Activated naive CD8-positive, alpha-beta T cell treated with anti-CD3 and anti-CD28 coated beads for 36 hours (primary cell): Measurements from ENCODE around the gene PMM2. TPM values are rescaled to one million over a fixed set of nuclear protein-coding genes. Genes with fewer than 3 reads are reported as not detected.
"Not testable (repeated sequence)": the region's sequence is repeated elsewhere in the genome, so short reads cannot be mapped to it uniquely, and the experiment has no call there.

Experiments used
- DNase-seq: peaks from one replicate; pipeline ENCODE4 v3.0.0; 2021
- H3K27ac Mint-ChIP-seq: one replicate; pipeline ENCODE4 v1.8.0; 2022; ENCODE audit warnings: mild to moderate bottlenecking, moderate library complexity, mixed read lengths
- H3K27me3 Mint-ChIP-seq: one replicate; pipeline ENCODE4 v1.8.0; 2022; ENCODE audit warnings: mild to moderate bottlenecking, mixed read lengths
- H3K36me3 Mint-ChIP-seq: one replicate; pipeline ENCODE4 v1.8.0; 2021; ENCODE audit warnings: mild to moderate bottlenecking, mixed read lengths
- H3K4me1 Mint-ChIP-seq: one replicate; pipeline ENCODE4 v1.8.0; 2021; ENCODE audit warnings: mixed read lengths
- H3K4me3 Mint-ChIP-seq: one replicate; pipeline ENCODE4 v1.8.0; 2022; ENCODE audit warnings: mild to moderate bottlenecking, moderate library complexity, mixed read lengths
- H3K9me3 Mint-ChIP-seq: one replicate; pipeline ENCODE4 v1.8.0; 2022; ENCODE audit warnings: mixed read lengths
- total RNA-seq, 2 experiments: library from RNA; stranded (reverse); gene quantifications; one replicate each; pipeline ENCODE4 v1.2.3, GENCODE V29; 2021

Gene PMM2
- total RNA-seq: 10 to 100 TPM; 59.0 to 59.8 TPM

DNA sequence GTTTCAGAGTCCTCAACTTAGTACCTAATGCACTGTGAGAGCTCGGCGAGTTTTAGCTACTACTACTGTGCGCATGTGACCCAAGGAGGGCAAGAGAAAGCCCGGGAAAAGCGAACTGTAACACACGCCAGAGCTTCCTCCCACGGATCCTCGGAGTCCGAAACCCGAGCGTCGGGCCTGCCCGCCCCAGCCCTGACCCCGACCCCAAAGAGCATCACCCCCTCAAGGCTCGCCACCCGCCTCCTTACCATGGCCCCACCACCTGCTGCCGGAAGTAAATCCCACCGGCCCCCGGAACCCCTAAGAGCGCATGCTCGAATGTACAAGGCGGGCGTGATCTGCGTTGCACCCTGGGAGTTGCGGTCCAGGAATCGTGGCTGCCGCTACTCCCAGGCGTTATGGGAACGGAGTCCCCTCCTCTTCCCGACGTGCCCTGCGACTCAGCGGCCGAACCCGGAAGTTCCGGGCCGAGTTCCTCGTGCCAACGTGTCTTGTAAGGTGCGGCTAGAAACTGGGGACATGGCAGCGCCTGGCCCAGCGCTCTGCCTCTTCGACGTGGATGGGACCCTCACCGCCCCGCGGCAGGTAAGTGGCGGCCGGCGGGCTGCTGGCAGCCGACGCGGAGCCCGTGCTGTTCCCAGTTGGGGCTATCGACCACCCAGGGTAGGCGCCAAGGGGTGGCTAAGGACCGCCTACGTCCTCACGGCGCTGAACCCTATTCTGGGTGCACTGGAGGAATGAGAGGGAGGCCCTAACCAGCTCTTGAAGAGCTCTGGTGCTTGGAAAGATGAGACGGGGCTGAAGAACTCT is at the start of gene PMM2, which contains the start of gene TMEM186:
Gene PMM2 (plus strand): TSS at position 476 of the 810 bp plus-strand sequence. CDS start 44 bp downstream, at position 520.
Gene TMEM186 (minus strand): TSS at position 276 of the 810 bp plus-strand sequence. CDS start 25 bp downstream, at position 251.
- Mint-ChIP-seq H3K9me3 (no peaks in the 10 kb centered on the region), H3K27me3 (no peaks in the 10 kb centered on the region), H3K4me3 (peak within 1 kb of the TSS; percentile 95), H3K36me3 (peaks cover 29% of the 10 kb centered on the region), H3K27ac (peak within 1 kb of the TSS; percentile 96), H3K4me1 (peaks cover 39% of the 10 kb centered on the region)
- peak; percentile 96 for DNase-seq

DNA sequence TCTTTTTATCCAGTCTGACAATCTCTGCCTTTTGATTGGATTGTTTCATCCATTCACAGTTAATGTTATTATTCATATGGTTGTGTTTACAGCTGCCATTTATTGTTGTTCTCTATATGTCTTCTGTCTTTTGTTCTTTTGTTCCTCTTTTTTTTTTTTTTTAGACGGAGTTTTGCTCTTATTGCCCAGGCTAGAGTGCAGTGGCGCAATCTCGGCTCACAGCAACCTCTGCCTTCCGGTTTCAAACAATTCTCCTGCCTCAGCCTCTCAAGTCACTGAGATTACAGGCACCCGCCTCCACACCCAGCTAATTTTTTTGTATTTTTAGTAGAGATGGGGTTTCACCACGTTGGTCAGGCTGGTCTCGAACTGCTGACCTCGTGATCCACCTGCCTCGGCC is 48.7 kb upstream of the PMM2 start:
- not testable (repeated sequence) for H3K36me3 Mint-ChIP-seq, H3K9me3 Mint-ChIP-seq, H3K4me3 Mint-ChIP-seq, H3K27me3 Mint-ChIP-seq, DNase-seq, H3K27ac Mint-ChIP-seq, H3K4me1 Mint-ChIP-seq

DNA sequence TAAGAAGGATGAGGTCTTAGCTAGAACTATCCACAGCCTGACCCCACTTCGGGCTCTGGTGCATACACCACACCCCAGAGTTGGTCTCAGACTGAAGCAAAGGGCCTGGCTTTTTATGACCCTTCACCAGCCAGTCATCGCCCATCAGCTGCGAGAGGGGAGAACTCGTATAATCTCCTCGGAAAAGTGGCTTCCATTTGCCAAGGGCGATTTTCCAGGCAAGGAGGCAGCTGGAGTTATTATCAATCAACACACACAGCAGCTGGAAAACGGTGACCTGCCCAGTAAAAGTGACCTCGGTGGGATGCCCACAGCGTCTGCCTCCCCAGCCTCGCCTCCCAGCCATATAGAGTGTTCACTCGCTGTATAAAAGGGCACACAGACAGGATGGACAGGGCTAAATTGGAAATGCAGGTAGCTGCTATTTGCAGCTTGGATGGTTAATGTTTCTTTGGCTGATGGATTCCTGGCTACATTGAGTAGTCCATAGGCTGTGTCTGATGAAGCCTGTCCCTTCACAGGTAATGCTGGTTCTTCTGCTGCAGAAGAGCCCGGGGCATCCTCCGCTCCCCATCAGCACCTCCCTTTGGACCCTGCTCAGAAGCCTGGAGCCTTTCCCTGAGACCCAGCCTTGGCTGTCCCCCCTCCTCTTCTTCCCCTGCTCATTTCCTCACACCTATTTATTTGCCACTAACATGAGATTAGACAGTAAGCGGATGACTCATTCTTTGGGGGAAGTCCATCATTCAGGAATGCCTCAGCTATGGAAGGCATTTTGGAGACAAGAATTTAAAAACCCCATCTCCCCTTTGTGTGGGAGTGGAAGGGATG is 45.9 kb upstream of the PMM2 start:
- no peaks in the 10 kb centered on the region for H3K4me1 Mint-ChIP-seq
- H3K27me3 Mint-ChIP-seq: no peaks in the 10 kb centered on the region
- H3K9me3 Mint-ChIP-seq: no peaks in the 10 kb centered on the region
- H3K27ac Mint-ChIP-seq: no peak overlapping the region
- H3K4me3 Mint-ChIP-seq: no peak overlapping the region
- no peak for DNase-seq
- peaks cover 3% of the 10 kb centered on the region for H3K36me3 Mint-ChIP-seq

DNA sequence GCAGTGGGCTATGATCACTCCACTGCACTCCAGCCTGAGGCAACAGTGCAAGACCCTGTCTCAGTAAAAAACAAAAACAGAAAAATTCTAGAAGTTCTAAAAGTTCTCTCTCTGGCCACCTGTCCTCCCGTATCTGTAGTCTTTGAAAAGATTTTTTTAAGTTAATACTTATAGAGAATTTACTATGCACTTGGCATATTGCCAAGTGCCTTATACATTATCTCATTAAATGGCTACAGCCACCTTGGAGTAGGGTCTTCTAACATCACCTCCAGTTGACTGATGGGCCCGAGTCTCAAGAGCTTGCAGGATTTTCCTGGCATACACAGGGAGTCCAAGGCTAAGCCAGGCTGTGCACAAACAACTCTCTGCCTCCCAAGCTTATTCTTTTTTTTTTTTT is 44.9 kb upstream of the PMM2 start:
- Mint-ChIP-seq H3K27ac (no peak overlapping the region), H3K27me3 (no peaks in the 10 kb centered on the region), H3K36me3 (peaks cover 3% of the 10 kb centered on the region), H3K4me3 (no peak overlapping the region), H3K9me3 (no peaks in the 10 kb centered on the region), H3K4me1 (no peaks in the 10 kb centered on the region)
- no peak for DNase-seq

DNA sequence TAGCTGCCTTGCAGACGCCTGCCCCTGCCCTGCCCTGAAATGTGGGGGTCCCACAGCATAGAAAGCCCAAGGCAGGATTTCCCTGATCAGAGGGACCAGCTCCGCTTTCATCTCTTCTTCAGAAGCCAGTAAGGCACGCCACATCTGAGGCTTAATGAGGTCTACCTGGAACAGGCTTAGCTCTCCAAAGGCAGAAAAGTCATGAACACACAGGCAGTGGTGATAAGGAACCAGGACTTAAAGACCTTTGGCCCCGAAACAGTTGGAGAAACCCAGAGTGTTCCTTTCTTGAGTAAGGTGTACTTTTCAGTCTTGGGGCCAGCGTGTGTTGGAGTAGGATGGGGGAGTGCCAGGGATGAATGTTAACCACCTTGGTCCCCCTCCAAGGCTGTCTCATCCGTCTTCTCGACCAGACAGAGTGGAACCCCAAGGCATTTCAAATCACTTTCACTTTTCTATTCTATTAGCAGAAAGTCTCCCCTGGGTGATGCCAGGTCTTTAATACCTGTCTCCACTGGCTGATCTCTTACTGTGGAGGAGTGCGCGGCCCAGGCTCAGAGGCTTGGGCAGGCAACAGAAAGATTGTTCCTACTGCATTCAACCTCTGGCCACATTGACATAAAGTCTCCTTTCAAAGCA is 44.1 kb upstream of the PMM2 start:
- Mint-ChIP-seq H3K9me3 (no peaks in the 10 kb centered on the region), H3K4me1 (no peaks in the 10 kb centered on the region), H3K36me3 (peaks cover 3% of the 10 kb centered on the region), H3K27me3 (no peaks in the 10 kb centered on the region), H3K27ac (no peak overlapping the region), H3K4me3 (no peak overlapping the region)
- no peak for DNase-seq

DNA sequence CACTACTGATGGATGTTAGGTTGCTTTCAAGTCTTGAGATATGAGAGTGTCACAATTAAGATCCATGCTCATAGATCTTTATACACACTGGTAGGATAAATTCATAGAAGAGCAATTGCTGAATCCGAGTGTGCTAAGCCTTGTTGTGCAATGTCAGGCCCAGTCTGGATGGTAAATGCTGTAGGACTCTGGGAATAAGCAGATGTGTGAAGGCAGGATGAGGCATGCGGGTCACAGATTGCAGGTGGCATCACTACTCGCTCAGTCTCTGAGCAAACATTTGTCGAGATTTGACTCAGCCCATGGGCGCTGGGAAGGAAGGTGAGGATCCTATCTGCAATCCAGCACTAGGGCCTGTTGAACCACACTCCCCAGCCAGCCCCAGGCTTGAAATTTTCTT is 40.9 kb upstream of the PMM2 start:
- H3K36me3 Mint-ChIP-seq: no peaks in the 10 kb centered on the region
- DNase-seq: no peak
- no peaks in the 10 kb centered on the region for H3K9me3 Mint-ChIP-seq
- no peaks in the 10 kb centered on the region for H3K4me1 Mint-ChIP-seq
- no peak overlapping the region for H3K4me3 Mint-ChIP-seq
- H3K27ac Mint-ChIP-seq: no peak overlapping the region
- no peaks in the 10 kb centered on the region for H3K27me3 Mint-ChIP-seq

DNA sequence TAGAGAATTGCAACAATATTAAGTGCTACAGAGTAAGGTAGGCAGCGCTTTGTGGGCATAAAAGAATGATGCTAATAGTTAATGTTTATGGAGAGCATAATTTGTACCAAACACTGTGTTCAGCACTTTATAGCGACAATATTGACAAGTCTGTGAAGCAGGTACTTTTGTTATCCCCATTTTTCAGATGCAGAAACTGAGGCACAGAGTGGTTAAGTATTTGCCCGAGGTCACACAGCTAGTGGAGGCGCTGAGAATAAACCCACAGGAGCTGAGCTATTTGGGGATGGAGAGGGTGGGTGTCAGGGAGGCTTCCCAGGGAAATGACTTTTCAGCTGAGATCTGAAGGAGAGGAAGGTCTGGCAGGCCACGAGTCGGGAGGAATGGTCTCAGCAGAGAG is 39.6 kb upstream of the PMM2 start:
- Mint-ChIP-seq H3K27ac (no peak overlapping the region), H3K9me3 (no peaks in the 10 kb centered on the region), H3K27me3 (no peaks in the 10 kb centered on the region), H3K36me3 (no peaks in the 10 kb centered on the region), H3K4me3 (no peak overlapping the region), H3K4me1 (no peaks in the 10 kb centered on the region)
- DNase-seq: no peak

- no peak overlapping the region for H3K27ac Mint-ChIP-seq
- H3K9me3 Mint-ChIP-seq: no peaks in the 10 kb centered on the region
These were observed 37.6 kb upstream of the PMM2 start for GRCh38 chr16:8760021-8760420.

DNA sequence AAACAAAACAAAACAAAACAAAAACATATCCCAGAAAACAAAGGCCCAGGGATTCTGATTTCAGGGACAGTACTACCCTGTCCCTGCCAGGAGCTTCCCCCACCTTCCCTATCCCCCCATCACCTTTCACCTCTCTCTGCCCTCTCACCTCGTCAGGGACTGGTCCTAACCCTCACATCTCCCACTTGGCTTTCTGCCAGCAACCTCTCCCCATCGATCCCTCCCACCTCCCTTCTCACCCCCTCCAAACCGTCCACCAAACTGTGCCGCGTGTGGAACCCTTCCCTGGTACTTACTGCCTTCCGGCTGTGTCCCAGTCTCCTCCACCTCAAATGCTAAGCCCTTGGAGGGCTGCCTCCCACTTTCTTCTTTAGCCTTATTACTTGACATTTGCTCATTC is 36.6 kb upstream of the PMM2 start:
- H3K4me1 Mint-ChIP-seq: no peaks in the 10 kb centered on the region
- H3K27ac Mint-ChIP-seq: no peak overlapping the region
- H3K36me3 Mint-ChIP-seq: no peaks in the 10 kb centered on the region
- no peak overlapping the region for H3K4me3 Mint-ChIP-seq
- no peaks in the 10 kb centered on the region for H3K9me3 Mint-ChIP-seq
- DNase-seq: no peak
- no peaks in the 10 kb centered on the region for H3K27me3 Mint-ChIP-seq

More at GRCh38 chr16:8760021-8760420, 37.6 kb upstream of the PMM2 start:
- no peaks in the 10 kb centered on the region for H3K27me3 Mint-ChIP-seq
- H3K36me3 Mint-ChIP-seq: no peaks in the 10 kb centered on the region
- DNase-seq: no peak
- H3K4me3 Mint-ChIP-seq: no peak overlapping the region
- no peaks in the 10 kb centered on the region for H3K4me1 Mint-ChIP-seq

GRCh38 chr16:8762254-8762653 is 35.4 kb upstream of the PMM2 start:
- Mint-ChIP-seq H3K4me3 (no peak overlapping the region), H3K27me3 (no peaks in the 10 kb centered on the region), H3K36me3 (no peaks in the 10 kb centered on the region), H3K9me3 (no peaks in the 10 kb centered on the region), H3K4me1 (no peaks in the 10 kb centered on the region), H3K27ac (no peak overlapping the region)
- no peak for DNase-seq

DNA sequence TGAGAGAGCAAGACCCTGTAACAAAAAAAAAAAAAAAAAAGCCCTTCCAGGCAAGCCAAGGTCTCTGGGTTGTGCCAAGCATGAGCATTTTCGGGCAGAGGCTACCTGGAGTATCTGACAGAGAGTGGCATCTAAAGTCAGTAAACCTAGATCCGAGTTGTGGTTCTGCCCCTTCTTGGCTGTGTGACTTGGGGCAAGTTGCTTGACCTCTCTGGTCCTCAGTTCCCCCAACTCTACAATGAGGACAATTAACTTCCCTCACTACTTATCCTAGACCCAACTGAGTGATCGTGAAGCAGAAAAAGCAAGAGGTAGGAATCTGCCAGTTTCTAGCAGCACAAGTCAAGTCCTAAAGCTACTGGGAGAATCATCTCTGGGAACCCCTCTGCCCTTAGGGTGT is 34.6 kb upstream of the PMM2 start:
- no peaks in the 10 kb centered on the region for H3K9me3 Mint-ChIP-seq
- H3K4me1 Mint-ChIP-seq: no peaks in the 10 kb centered on the region
- no peaks in the 10 kb centered on the region for H3K36me3 Mint-ChIP-seq
- H3K27ac Mint-ChIP-seq: no peak overlapping the region
- no peaks in the 10 kb centered on the region for H3K27me3 Mint-ChIP-seq
- H3K4me3 Mint-ChIP-seq: no peak overlapping the region
- no peak for DNase-seq

DNA sequence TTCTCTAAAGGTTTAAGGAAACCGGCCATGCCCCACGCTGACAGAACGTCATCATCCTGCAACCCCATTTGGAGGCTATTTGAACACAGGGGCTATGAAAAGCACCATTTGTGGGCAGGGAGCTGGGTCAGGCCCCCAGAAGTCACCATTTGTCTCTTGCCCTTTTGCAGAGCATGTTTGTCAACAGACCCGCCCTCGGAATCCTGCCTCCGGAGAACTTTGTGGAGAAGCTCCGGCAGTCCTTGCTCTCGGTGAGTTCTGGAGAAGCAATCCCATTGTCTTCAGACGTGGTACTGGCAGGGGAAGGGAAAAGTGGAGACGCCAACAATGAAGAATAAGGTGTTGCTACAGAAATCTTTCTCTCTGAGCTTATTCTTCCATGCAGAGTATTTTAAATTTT is 33.7 kb upstream of the PMM2 start:
- Mint-ChIP-seq H3K4me1 (no peaks in the 10 kb centered on the region), H3K36me3 (no peaks in the 10 kb centered on the region), H3K4me3 (no peak overlapping the region), H3K27ac (no peak overlapping the region), H3K27me3 (no peaks in the 10 kb centered on the region), H3K9me3 (no peaks in the 10 kb centered on the region)
- no peak for DNase-seq

- Mint-ChIP-seq H3K27ac (no peak overlapping the region), H3K27me3 (no peaks in the 10 kb centered on the region), H3K9me3 (no peaks in the 10 kb centered on the region), H3K36me3 (no peaks in the 10 kb centered on the region), H3K4me1 (no peaks in the 10 kb centered on the region), H3K4me3 (no peak overlapping the region)
- DNase-seq: no peak
These were observed 33.0 kb upstream of the PMM2 start for GRCh38 chr16:8764525-8765250.

DNA sequence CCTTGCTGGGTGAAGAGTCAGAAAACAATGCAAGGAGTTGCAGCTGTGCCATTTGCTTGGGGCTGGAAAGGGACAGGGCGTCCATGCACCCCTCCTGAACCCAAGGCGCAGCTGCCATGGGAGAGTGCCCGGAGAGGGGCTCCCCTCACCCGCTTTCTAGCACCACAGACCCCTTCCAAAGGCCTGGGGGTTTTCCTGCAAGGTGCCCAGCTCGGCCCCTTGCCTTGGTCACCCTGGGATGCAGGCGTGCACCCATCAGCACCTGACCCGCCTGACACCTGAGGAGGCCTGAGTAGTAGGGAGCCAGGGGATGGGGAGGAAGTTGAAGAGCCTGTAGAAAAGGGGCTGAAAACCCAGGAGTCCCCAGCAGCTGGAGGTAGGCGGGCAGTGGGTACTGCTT is 30.5 kb upstream of the PMM2 start:
- Mint-ChIP-seq H3K9me3 (no peaks in the 10 kb centered on the region), H3K27me3 (no peaks in the 10 kb centered on the region), H3K4me3 (no peak overlapping the region), H3K4me1 (no peaks in the 10 kb centered on the region), H3K36me3 (no peaks in the 10 kb centered on the region), H3K27ac (no peak overlapping the region)
- no peak for DNase-seq

GRCh38 chr16:8768283-8768682 is 29.4 kb upstream of the PMM2 start:
- no peak for DNase-seq
- Mint-ChIP-seq H3K27ac (no peak overlapping the region), H3K4me1 (no peaks in the 10 kb centered on the region), H3K9me3 (no peaks in the 10 kb centered on the region), H3K27me3 (no peaks in the 10 kb centered on the region), H3K4me3 (no peak overlapping the region), H3K36me3 (no peaks in the 10 kb centered on the region)
